ENCODE results near the gene FAM72B.
"Not testable (repeated sequence)": the region's sequence is repeated elsewhere in the genome, so short reads cannot be mapped to it uniquely, and the experiment has no call there.

Gene FAM72B

GRCh38 chr1:121161199-121161901 is 22.8 kb downstream of the FAM72B start:
- H3K9ac ChIP-seq (ENCODE audit: low read depth, low read length); H3K4me3 ChIP-seq (ENCODE audit: low read length); H3K27me3 ChIP-seq (ENCODE audit: control insufficient read depth, insufficient read depth, low read length); H3K4me2 ChIP-seq (ENCODE audit: low read length); H3K36me3 ChIP-seq (ENCODE audit: insufficient read depth, low read length); H3K9me3 ChIP-seq (replicated peaks; ENCODE audit: low read length); H3K4me1 ChIP-seq (ENCODE audit: control insufficient read depth, insufficient read depth, low read length): not testable (repeated sequence)

GRCh38 chr1:121160118-121160517 is 24.0 kb downstream of the FAM72B start:
- not testable (repeated sequence) for H3K36me3 ChIP-seq (ENCODE audit: insufficient read depth, low read length); H3K4me3 ChIP-seq (ENCODE audit: low read length); H3K9ac ChIP-seq (ENCODE audit: low read depth, low read length); H3K27me3 ChIP-seq (ENCODE audit: control insufficient read depth, insufficient read depth, low read length); H3K4me2 ChIP-seq (ENCODE audit: low read length); H3K9me3 ChIP-seq (replicated peaks; ENCODE audit: low read length); H3K4me1 ChIP-seq (ENCODE audit: control insufficient read depth, insufficient read depth, low read length)

DNA sequence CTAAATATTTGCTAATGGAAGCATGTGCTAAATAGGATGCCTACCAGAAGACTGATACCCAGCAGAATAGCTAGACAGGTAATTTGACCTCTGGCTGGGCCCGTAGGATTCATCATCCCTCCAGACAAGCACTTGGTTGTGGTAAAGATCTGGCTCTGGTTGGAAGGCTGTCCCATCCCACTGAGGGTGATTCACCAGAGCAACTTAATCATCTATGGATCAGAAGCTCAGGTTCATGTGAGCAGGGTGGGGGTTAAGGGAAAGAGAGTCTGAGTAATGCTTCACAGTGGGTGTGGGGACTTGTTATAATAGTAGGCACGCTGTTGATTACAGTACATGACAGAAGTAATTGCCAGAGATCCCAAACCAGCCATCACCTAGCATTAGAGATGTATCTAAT is 26.5 kb downstream of the FAM72B start:
- H3K9me3 ChIP-seq (replicated peaks; ENCODE audit: low read length); H3K9ac ChIP-seq (ENCODE audit: low read depth, low read length); H3K36me3 ChIP-seq (ENCODE audit: insufficient read depth, low read length); H3K4me1 ChIP-seq (ENCODE audit: control insufficient read depth, insufficient read depth, low read length); H3K27me3 ChIP-seq (ENCODE audit: control insufficient read depth, insufficient read depth, low read length); H3K4me3 ChIP-seq (ENCODE audit: low read length); H3K4me2 ChIP-seq (ENCODE audit: low read length): not testable (repeated sequence)

GRCh38 chr1:121156958-121157603 is 27.1 kb downstream of the FAM72B start:
- not testable (repeated sequence) for H3K9me3 ChIP-seq (replicated peaks; ENCODE audit: low read length); H3K4me1 ChIP-seq (ENCODE audit: control insufficient read depth, insufficient read depth, low read length); H3K9ac ChIP-seq (ENCODE audit: low read depth, low read length); H3K27me3 ChIP-seq (ENCODE audit: control insufficient read depth, insufficient read depth, low read length); H3K36me3 ChIP-seq (ENCODE audit: insufficient read depth, low read length); H3K4me2 ChIP-seq (ENCODE audit: low read length); H3K4me3 ChIP-seq (ENCODE audit: low read length)

DNA sequence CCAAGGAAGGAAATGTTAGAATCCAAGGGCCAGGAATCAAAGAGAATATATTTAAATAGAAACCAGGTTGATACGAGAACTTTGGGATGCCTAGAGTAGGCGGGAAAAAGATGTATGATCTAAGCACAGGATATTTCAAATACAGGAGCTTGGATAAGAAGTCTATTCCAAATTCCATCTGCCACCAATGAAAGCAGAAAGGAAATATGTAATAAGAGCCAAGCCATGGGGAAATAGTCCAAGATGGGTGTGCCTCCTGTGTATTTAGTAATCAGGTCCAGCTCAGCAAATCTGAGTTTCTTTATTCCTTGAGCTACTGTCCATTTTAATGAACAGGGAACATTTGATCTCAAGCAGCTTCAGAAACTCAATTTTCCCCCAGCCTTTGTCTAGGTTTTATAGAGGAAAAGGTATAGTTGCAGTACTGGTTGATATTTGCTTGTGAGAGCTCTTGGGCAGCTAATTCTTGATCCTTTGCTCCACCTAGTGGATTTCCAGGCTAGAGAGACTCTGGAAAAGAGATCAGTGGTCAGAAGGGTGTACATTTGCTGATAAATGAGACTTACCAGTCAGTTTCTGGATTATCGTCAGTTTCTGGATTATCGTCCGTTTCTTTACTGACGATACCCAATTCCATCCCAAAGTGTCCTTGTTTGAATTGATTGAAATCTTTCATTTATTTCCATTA is 28.3 kb downstream of the FAM72B start:
- H3K36me3 ChIP-seq (ENCODE audit: insufficient read depth, low read length); H3K4me2 ChIP-seq (ENCODE audit: low read length); H3K9ac ChIP-seq (ENCODE audit: low read depth, low read length); H3K4me3 ChIP-seq (ENCODE audit: low read length); H3K9me3 ChIP-seq (replicated peaks; ENCODE audit: low read length); H3K27me3 ChIP-seq (ENCODE audit: control insufficient read depth, insufficient read depth, low read length); H3K4me1 ChIP-seq (ENCODE audit: control insufficient read depth, insufficient read depth, low read length): not testable (repeated sequence)

DNA sequence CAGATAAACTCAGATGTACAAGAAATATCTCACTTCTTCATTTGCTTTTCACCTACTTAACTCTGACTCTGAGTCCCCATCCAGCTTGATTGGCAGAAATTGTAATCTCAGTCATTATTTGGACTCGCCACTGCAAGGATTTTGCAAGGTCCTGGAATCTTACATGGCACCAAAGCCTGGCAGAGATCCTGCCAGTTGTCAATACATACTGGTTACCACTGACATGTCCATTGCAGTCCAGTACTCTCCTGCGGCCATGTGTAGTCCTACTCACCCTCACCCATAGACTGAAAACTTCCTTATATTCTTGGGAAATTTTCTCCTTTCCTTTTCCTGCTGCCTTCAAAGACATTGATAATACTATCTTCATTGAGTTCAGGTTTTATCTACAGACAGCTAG is 29.3 kb downstream of the FAM72B start:
- not testable (repeated sequence) for H3K9ac ChIP-seq (ENCODE audit: low read depth, low read length); H3K36me3 ChIP-seq (ENCODE audit: insufficient read depth, low read length); H3K4me2 ChIP-seq (ENCODE audit: low read length); H3K9me3 ChIP-seq (replicated peaks; ENCODE audit: low read length); H3K4me3 ChIP-seq (ENCODE audit: low read length); H3K27me3 ChIP-seq (ENCODE audit: control insufficient read depth, insufficient read depth, low read length); H3K4me1 ChIP-seq (ENCODE audit: control insufficient read depth, insufficient read depth, low read length)

- not testable (repeated sequence) for H3K27me3 ChIP-seq (ENCODE audit: control insufficient read depth, insufficient read depth, low read length); H3K4me3 ChIP-seq (ENCODE audit: low read length); H3K36me3 ChIP-seq (ENCODE audit: insufficient read depth, low read length); H3K9ac ChIP-seq (ENCODE audit: low read depth, low read length); H3K4me2 ChIP-seq (ENCODE audit: low read length); H3K9me3 ChIP-seq (replicated peaks; ENCODE audit: low read length); H3K4me1 ChIP-seq (ENCODE audit: control insufficient read depth, insufficient read depth, low read length)
Measured at GRCh38 chr1:121152788-121153187, 31.4 kb downstream of the FAM72B start.

DNA sequence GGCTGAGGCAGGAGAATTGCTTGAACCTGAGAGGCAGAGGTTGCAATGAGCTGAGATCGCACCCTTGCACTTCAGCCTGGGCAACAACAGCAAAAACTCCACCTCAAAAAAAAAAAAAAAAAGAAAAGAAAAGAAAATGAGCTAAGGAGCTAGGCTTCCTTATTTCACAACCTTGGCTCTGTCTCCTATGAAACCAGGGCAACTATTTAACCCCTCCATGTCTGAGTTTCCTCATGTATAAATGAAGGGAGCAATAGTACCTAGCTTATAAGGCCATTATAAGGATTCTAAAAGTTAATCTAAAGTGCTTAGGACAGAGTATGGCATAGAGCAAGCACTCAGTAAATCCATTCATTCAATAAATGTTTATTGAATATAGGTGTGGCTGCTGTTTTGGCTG is 32.8 kb downstream of the FAM72B start:
- not testable (repeated sequence) for H3K4me2 ChIP-seq (ENCODE audit: low read length); H3K9ac ChIP-seq (ENCODE audit: low read depth, low read length); H3K9me3 ChIP-seq (replicated peaks; ENCODE audit: low read length); H3K4me3 ChIP-seq (ENCODE audit: low read length); H3K4me1 ChIP-seq (ENCODE audit: control insufficient read depth, insufficient read depth, low read length); H3K36me3 ChIP-seq (ENCODE audit: insufficient read depth, low read length); H3K27me3 ChIP-seq (ENCODE audit: control insufficient read depth, insufficient read depth, low read length)

- not testable (repeated sequence) for H3K27me3 ChIP-seq (ENCODE audit: control insufficient read depth, insufficient read depth, low read length); H3K9me3 ChIP-seq (replicated peaks; ENCODE audit: low read length); H3K36me3 ChIP-seq (ENCODE audit: insufficient read depth, low read length); H3K9ac ChIP-seq (ENCODE audit: low read depth, low read length); H3K4me2 ChIP-seq (ENCODE audit: low read length); H3K4me3 ChIP-seq (ENCODE audit: low read length); H3K4me1 ChIP-seq (ENCODE audit: control insufficient read depth, insufficient read depth, low read length)
Measured at GRCh38 chr1:121148489-121149190, 35.5 kb downstream of the FAM72B start.

DNA sequence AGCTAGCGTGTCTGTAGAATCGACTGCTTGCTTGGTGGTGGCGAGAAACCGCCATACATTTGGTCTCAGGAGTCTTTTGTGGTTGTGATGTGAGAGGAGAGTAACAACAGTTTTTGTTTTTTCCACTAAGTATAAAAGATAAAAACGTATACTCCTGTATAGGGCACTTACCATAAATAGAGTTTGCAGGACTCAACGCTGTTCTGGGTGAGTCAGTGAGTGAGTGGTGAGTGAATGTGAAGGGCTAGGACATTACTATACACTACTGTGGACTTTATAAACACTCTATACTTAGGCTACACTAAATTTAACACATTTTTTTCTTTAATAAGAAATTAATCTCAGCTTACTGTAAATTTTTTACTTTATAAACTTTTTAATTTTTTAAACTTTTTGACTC is 43.7 kb downstream of the FAM72B start:
- not testable (repeated sequence) for H3K9me3 ChIP-seq (replicated peaks; ENCODE audit: low read length); H3K9ac ChIP-seq (ENCODE audit: low read depth, low read length); H3K4me2 ChIP-seq (ENCODE audit: low read length); H3K4me3 ChIP-seq (ENCODE audit: low read length); H3K4me1 ChIP-seq (ENCODE audit: control insufficient read depth, insufficient read depth, low read length); H3K27me3 ChIP-seq (ENCODE audit: control insufficient read depth, insufficient read depth, low read length); H3K36me3 ChIP-seq (ENCODE audit: insufficient read depth, low read length)

GRCh38 chr1:121131494-121131893 is 52.6 kb downstream of the FAM72B start:
- not testable (repeated sequence) for H3K4me2 ChIP-seq (ENCODE audit: low read length); H3K4me3 ChIP-seq (ENCODE audit: low read length); H3K27me3 ChIP-seq (ENCODE audit: control insufficient read depth, insufficient read depth, low read length); H3K4me1 ChIP-seq (ENCODE audit: control insufficient read depth, insufficient read depth, low read length); H3K9me3 ChIP-seq (replicated peaks; ENCODE audit: low read length); H3K9ac ChIP-seq (ENCODE audit: low read depth, low read length); H3K36me3 ChIP-seq (ENCODE audit: insufficient read depth, low read length)

GRCh38 chr1:121118480-121118824 is 65.7 kb downstream of the FAM72B start:
- not testable (repeated sequence) for H3K4me1 ChIP-seq (ENCODE audit: control insufficient read depth, insufficient read depth, low read length); H3K9me3 ChIP-seq (replicated peaks; ENCODE audit: low read length); H3K36me3 ChIP-seq (ENCODE audit: insufficient read depth, low read length); H3K27me3 ChIP-seq (ENCODE audit: control insufficient read depth, insufficient read depth, low read length)
- peak overlapping the region; percentile 72 for H3K9ac ChIP-seq (ENCODE audit: low read depth, low read length)
- H3K4me3 ChIP-seq (ENCODE audit: low read length) = peak overlapping the region; percentile 69
- H3K4me2 ChIP-seq (ENCODE audit: low read length) = peak overlapping the region; percentile 81
